Measurements from ENCODE around the gene ROM1. TPM values are rescaled to one million over a fixed set of nuclear protein-coding genes. Genes with fewer than 3 reads are reported as not detected.

ROM1 gene
- total and polyA plus RNA-seq, 2 donors from 2014 or later, result 7.9 to 11.1 TPM

GRCh38 chr11:62605902-62606301 lies 7.2 kb upstream of the ROM1 start:
- no peak overlapping the region for H3K4me3 ChIP-seq (ENCODE audit: low read length in 3 of 3)
- H3K36me3 ChIP-seq (ENCODE audit: control insufficient read depth in 2 of 3, insufficient read depth in 3 of 3, low read length in 3 of 3), result peaks cover 2 to 15% (median 12%) of the 10 kb centered on the region in 3 donors
- no peak for FAIRE-seq
- no peaks in the 10 kb centered on the region for H3K27me3 ChIP-seq (ENCODE audit: control insufficient read depth, insufficient read depth, low read length)
- no peak for TF ChIP-seq CTCF (IDR thresholded peaks at IDR 0.05; ENCODE audit: borderline replicate concordance, extremely low read depth, insufficient read depth)
- H3K27ac ChIP-seq (ENCODE audit: low read depth in 2 of 2, low read length in 2 of 2), result no peak overlapping the region
- intact Hi-C loops (cut with DNase I), result no loop called here
- no peaks in the 10 kb centered on the region for H3K9me3 ChIP-seq (ENCODE audit: control insufficient read depth in 2 of 3, insufficient read depth in 1 of 3, low read length in 3 of 3)
- DNase-seq, result peak in 1 of 5 donors; percentile 42
- no peak overlapping the region for H3K9ac ChIP-seq (ENCODE audit: low read length in 3 of 3)
- peaks cover 0 to 13% (median 0%) of the 10 kb centered on the region in 3 donors for H3K4me1 ChIP-seq (ENCODE audit: control insufficient read depth in 2 of 3, insufficient read depth in 2 of 3, low read depth in 1 of 3, low read length in 3 of 3)

GRCh38 chr11:62607714-62608113 lies 5.3 kb upstream of the ROM1 start:
- no peak for FAIRE-seq
- H3K4me3 ChIP-seq (ENCODE audit: low read length in 3 of 3), result no peak overlapping the region
- peaks cover 2 to 15% (median 12%) of the 10 kb centered on the region in 3 donors for H3K36me3 ChIP-seq (ENCODE audit: control insufficient read depth in 2 of 3, insufficient read depth in 3 of 3, low read length in 3 of 3)
- no peaks in the 10 kb centered on the region for H3K9me3 ChIP-seq (ENCODE audit: control insufficient read depth in 2 of 3, insufficient read depth in 1 of 3, low read length in 3 of 3)
- DNase-seq, result no peak
- H3K27ac ChIP-seq (ENCODE audit: low read depth in 2 of 2, low read length in 2 of 2), result no peak overlapping the region
- peaks cover 0 to 21% (median 4%) of the 10 kb centered on the region in 3 donors for H3K4me1 ChIP-seq (ENCODE audit: control insufficient read depth in 2 of 3, insufficient read depth in 2 of 3, low read depth in 1 of 3, low read length in 3 of 3)
- TF ChIP-seq CTCF (IDR thresholded peaks at IDR 0.05; ENCODE audit: borderline replicate concordance, extremely low read depth, insufficient read depth), result no peak
- intact Hi-C loops (cut with DNase I), result no loop called here
- no peaks in the 10 kb centered on the region for H3K27me3 ChIP-seq (ENCODE audit: control insufficient read depth, insufficient read depth, low read length)
- no peak overlapping the region for H3K9ac ChIP-seq (ENCODE audit: low read length in 3 of 3)

- no peak overlapping the region for H3K9ac ChIP-seq (ENCODE audit: low read length in 3 of 3)
- no peak for DNase-seq
- no peak overlapping the region for H3K4me3 ChIP-seq (ENCODE audit: low read length in 3 of 3)
- no peaks in the 10 kb centered on the region for H3K27me3 ChIP-seq (ENCODE audit: control insufficient read depth, insufficient read depth, low read length)
- peaks cover 0 to 24% (median 4%) of the 10 kb centered on the region in 3 donors for H3K4me1 ChIP-seq (ENCODE audit: control insufficient read depth in 2 of 3, insufficient read depth in 2 of 3, low read depth in 1 of 3, low read length in 3 of 3)
- intact Hi-C loops (cut with DNase I), result no loop called here
- peaks cover 2 to 15% (median 12%) of the 10 kb centered on the region in 3 donors for H3K36me3 ChIP-seq (ENCODE audit: control insufficient read depth in 2 of 3, insufficient read depth in 3 of 3, low read length in 3 of 3)
- H3K9me3 ChIP-seq (ENCODE audit: control insufficient read depth in 2 of 3, insufficient read depth in 1 of 3, low read length in 3 of 3), result no peaks in the 10 kb centered on the region
- no peak for TF ChIP-seq CTCF (IDR thresholded peaks at IDR 0.05; ENCODE audit: borderline replicate concordance, extremely low read depth, insufficient read depth)
- no peak for FAIRE-seq
- H3K27ac ChIP-seq (ENCODE audit: low read depth in 2 of 2, low read length in 2 of 2), result no peak overlapping the region
These were observed 4.3 kb upstream of the ROM1 start for GRCh38 chr11:62608776-62609175.

GRCh38 chr11:62610403-62610802 lies 2.7 kb upstream of the ROM1 start:
- no peaks in the 10 kb centered on the region for H3K9me3 ChIP-seq (ENCODE audit: control insufficient read depth in 2 of 3, insufficient read depth in 1 of 3, low read length in 3 of 3)
- intact Hi-C loops (cut with DNase I), result no loop called here
- H3K27me3 ChIP-seq (ENCODE audit: control insufficient read depth, insufficient read depth, low read length), result no peaks in the 10 kb centered on the region
- peaks cover 2 to 11% (median 9%) of the 10 kb centered on the region in 3 donors for H3K36me3 ChIP-seq (ENCODE audit: control insufficient read depth in 2 of 3, insufficient read depth in 3 of 3, low read length in 3 of 3)
- no peak overlapping the region for H3K27ac ChIP-seq (ENCODE audit: low read depth in 2 of 2, low read length in 2 of 2)
- no peak for DNase-seq
- peaks cover 0 to 26% (median 4%) of the 10 kb centered on the region in 3 donors for H3K4me1 ChIP-seq (ENCODE audit: control insufficient read depth in 2 of 3, insufficient read depth in 2 of 3, low read depth in 1 of 3, low read length in 3 of 3)
- H3K9ac ChIP-seq (ENCODE audit: low read length in 3 of 3), result no peak overlapping the region
- no peak for FAIRE-seq
- no peak for TF ChIP-seq CTCF (IDR thresholded peaks at IDR 0.05; ENCODE audit: borderline replicate concordance, extremely low read depth, insufficient read depth)
- no peak overlapping the region for H3K4me3 ChIP-seq (ENCODE audit: low read length in 3 of 3)

Data from kidney (tissue), 14 donors.